PC-3 (cell line): Measurements from ENCODE around the gene RIMBP2. TPM values are rescaled to one million over a fixed set of nuclear protein-coding genes. Genes with fewer than 3 reads are reported as not detected.

Experiments used
- ATAC-seq: fragments of 200-7000 bp; cut with Tn5 transposase; 2 replicates; pipeline ENCODE4 v1.9.1; 2020; ENCODE audit warnings: mild to moderate bottlenecking, moderate library complexity
- Bru-seq: library from RNA; stranded (reverse); fragments of 400-500 nt; gene quantifications from one replicate; lab custom pipeline; 2021; lab: Mats Ljungman, UMichigan
- BruChase-seq, 2 experiments: library from RNA; stranded (reverse); fragments of 400-500 nt; gene quantifications; one replicate each; lab custom pipeline; 2021; lab: Mats Ljungman, UMichigan
- BruUV-seq: library from RNA; stranded (reverse); fragments of 400-500 nt; replicated peaks from 2 replicates; lab custom pipeline; 2021; lab: Mats Ljungman, UMichigan
- CTCF ChIA-PET: fragments of 300-600 bp; sonication (Branson Sonifier 250); formaldehyde crosslinking; loops from one replicate; lab custom pipeline; 2022; ENCODE audit warnings: antibody characterized with exemption; lab: Charles Lee
- POLR2A ChIA-PET: fragments of 300-600 bp; sonication (Branson Sonifier 250); formaldehyde crosslinking; loops from one replicate; lab custom pipeline; 2022; ENCODE audit warnings: antibody characterized with exemption; ENCODE audit not compliant: unreplicated experiment; lab: Charles Lee
- DNase-seq: peaks from one replicate; pipeline ENCODE4 v3.0.0-alpha.2; 2015
- H2AFZ ChIP-seq: fragments of 300-600 bp; sonication (generic); 2 replicates; pipeline ENCODE4 v1.6.0; 2016; ENCODE audit warnings: antibody characterized with exemption, low read length
- H3F3A ChIP-seq: fragments of 300-600 bp; sonication (generic); one replicate; pipeline ENCODE4 v1.6.0; 2017; ENCODE audit warnings: antibody characterized with exemption, low read length, control low read depth, mild to moderate bottlenecking; ENCODE audit not compliant: unreplicated experiment
- H3K27ac ChIP-seq: fragments of 300-600 bp; sonication (generic); 2 replicates; pipeline ENCODE4 v1.5.1; 2016; ENCODE audit warnings: mild to moderate bottlenecking, low read length
- H3K27me3 ChIP-seq: fragments of 300-600 bp; sonication (generic); 2 replicates; pipeline ENCODE4 v1.6.1; 2016; ENCODE audit warnings: low read length, mixed read lengths
- H3K36me3 ChIP-seq: fragments of 300-600 bp; sonication (generic); 2 replicates; pipeline ENCODE4 v1.6.1; 2016; ENCODE audit warnings: low read depth, mixed run types, low read length, mixed read lengths
- H3K4me1 ChIP-seq: fragments of 300-600 bp; sonication (generic); 2 replicates; pipeline ENCODE4 v1.5.1; 2016; ENCODE audit warnings: low read length; ENCODE audit not compliant: insufficient read depth
- H3K4me2 ChIP-seq: fragments of 300-600 bp; sonication (generic); 2 replicates; pipeline ENCODE4 v1.6.0; 2016; ENCODE audit warnings: low read length
- H3K4me3 ChIP-seq: fragments of 300-600 bp; sonication (generic); 2 replicates; pipeline ENCODE4 v1.5.1; 2016; ENCODE audit warnings: mild to moderate bottlenecking, low read length, mixed read lengths
- H3K79me2 ChIP-seq: fragments of 300-600 bp; sonication (generic); 2 replicates; pipeline ENCODE4 v1.6.1; 2017; ENCODE audit warnings: low read length, mixed read lengths
- H3K9ac ChIP-seq: fragments of 300-600 bp; sonication (generic); 2 replicates; pipeline ENCODE4 v1.6.0; 2016; ENCODE audit warnings: mild to moderate bottlenecking, low read length
- H3K9me2 ChIP-seq: fragments of 300-600 bp; sonication (generic); replicated peaks from 2 replicates; pipeline ENCODE4 v1.6.1; 2016; ENCODE audit warnings: mixed run types, low read length, mixed read lengths
- H3K9me3 ChIP-seq: fragments of 300-600 bp; sonication (generic); 2 replicates; pipeline ENCODE4 v1.6.1; 2016; ENCODE audit warnings: low read length, mixed read lengths
- H4K20me1 ChIP-seq: fragments of 300-600 bp; sonication (generic); 2 replicates; pipeline ENCODE4 v1.6.1; 2016; ENCODE audit warnings: low read length, mixed read lengths
- EZH2 ChIP-seq: fragments of 300-600 bp; sonication (generic); IDR thresholded peaks from one replicate; pipeline ENCODE4 v1.6.1; 2017; ENCODE audit warnings: antibody characterized with exemption, mild to moderate bottlenecking, low read length; ENCODE audit not compliant: unreplicated experiment
- EZH2phosphoT487 ChIP-seq: fragments of 300-600 bp; sonication (generic); IDR thresholded peaks from 2 replicates; pipeline ENCODE4 v1.6.1; 2018; ENCODE audit warnings: mild to moderate bottlenecking, antibody characterized with exemption, low read length, borderline replicate concordance
- intact Hi-C: fragments of 100-400 bp; cut with micrococcal nuclease; formaldehyde crosslinking; loops from 2 replicates; pipeline ENCODE4 v1.9.0; 2023
- long read RNA-seq: library from polyadenylated mRNA; unstranded; transcript quantifications from one replicate; pipeline ENCODE4 v2.0.0, GENCODE V29; 2021; ENCODE audit not compliant: unreplicated experiment
- total RNA-seq: library from RNA; depleted of rRNA; stranded (reverse); fragments of >200 nt; gene quantifications from 2 replicates; pipeline ENCODE4 v1.2.3, GENCODE V29; 2014; rRNA removed
- TF ChIP-seq, protein P1 (sequence below): fragments of 300-600 bp; sonication (generic); conservative IDR thresholded peaks from 2 replicates; pipeline ENCODE4 v1.5.1; 2017; ENCODE audit warnings: antibody characterized with exemption, low read depth, mild to moderate bottlenecking, low read length

Gene RIMBP2, protein sequence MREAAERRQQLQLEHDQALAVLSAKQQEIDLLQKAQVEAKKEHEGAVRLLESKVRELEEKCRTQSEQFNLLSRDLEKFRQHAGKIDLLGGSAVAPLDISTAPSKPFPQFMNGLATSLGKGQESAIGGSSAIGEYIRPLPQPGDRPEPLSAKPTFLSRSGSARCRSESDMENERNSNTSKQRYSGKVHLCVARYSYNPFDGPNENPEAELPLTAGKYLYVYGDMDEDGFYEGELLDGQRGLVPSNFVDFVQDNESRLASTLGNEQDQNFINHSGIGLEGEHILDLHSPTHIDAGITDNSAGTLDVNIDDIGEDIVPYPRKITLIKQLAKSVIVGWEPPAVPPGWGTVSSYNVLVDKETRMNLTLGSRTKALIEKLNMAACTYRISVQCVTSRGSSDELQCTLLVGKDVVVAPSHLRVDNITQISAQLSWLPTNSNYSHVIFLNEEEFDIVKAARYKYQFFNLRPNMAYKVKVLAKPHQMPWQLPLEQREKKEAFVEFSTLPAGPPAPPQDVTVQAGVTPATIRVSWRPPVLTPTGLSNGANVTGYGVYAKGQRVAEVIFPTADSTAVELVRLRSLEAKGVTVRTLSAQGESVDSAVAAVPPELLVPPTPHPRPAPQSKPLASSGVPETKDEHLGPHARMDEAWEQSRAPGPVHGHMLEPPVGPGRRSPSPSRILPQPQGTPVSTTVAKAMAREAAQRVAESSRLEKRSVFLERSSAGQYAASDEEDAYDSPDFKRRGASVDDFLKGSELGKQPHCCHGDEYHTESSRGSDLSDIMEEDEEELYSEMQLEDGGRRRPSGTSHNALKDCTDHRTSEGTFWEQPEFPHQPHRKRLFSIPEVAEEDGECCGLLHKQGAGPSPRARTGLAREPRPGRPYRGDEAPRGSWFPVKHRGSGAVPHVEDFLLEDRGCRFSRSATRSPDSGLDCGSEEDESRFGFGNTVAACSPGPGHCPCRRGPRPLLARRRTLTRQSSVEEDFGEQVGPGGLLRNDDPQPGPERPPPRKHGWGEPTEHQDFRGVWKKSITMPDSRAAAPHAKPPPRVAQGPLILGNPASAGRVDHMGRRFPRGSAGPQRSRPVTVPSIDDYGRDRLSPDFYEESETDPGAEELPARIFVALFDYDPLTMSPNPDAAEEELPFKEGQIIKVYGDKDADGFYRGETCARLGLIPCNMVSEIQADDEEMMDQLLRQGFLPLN (N-terminal part only)
- not detected in 2 replicates for total RNA-seq
- percentile 0 among the genes with signal in this experiment for Bru-seq, nascent RNA
- BruChase-seq, experiment 1, labeled RNA remaining after a 6-hour chase, result percentile 0 among the genes with signal in this experiment
- BruChase-seq, experiment 2, labeled RNA remaining after a 2-hour chase, result percentile 0 among the genes with signal in this experiment
- long read RNA-seq, result 0 reads

GRCh38 chr12:130715998-130716968 lies at the start of gene RIMBP2:
Gene RIMBP2, minus strand, starts transcription at chr12:130716299. Its CDS starts 237,286 bp downstream, at chr12:130479013.
- POLR2A ChIA-PET, result no interaction called here
- Histone ChIP-seq H3K9ac (no peak within 1 kb of the TSS), H3K27ac (no peak within 1 kb of the TSS), H3K9me3 (no peaks in the 10 kb centered on the region), H3K79me2 (no peaks in the 10 kb centered on the region), H2AFZ (no peak within 1 kb of the TSS), H4K20me1 (no peaks in the 10 kb centered on the region), H3K4me2 (no peak within 1 kb of the TSS), H3K4me3 (no peak within 1 kb of the TSS), H3K9me2 (no peaks in the 10 kb centered on the region), H3K36me3 (no peaks in the 10 kb centered on the region), H3F3A (no peaks in the 10 kb centered on the region), H3K27me3 (0 out of 2 replicates have a peak, but pooled peaks cover 6% of the 10 kb centered on the region), H3K4me1 (no peaks in the 10 kb centered on the region)
- BruUV-seq, result no TSS peak
- ATAC-seq (no peak), DNase-seq (no peak)
- intact Hi-C loops, result no loop called here
- no peak for TF ChIP-seq EZH2
- TF ChIP-seq, protein P1, sequence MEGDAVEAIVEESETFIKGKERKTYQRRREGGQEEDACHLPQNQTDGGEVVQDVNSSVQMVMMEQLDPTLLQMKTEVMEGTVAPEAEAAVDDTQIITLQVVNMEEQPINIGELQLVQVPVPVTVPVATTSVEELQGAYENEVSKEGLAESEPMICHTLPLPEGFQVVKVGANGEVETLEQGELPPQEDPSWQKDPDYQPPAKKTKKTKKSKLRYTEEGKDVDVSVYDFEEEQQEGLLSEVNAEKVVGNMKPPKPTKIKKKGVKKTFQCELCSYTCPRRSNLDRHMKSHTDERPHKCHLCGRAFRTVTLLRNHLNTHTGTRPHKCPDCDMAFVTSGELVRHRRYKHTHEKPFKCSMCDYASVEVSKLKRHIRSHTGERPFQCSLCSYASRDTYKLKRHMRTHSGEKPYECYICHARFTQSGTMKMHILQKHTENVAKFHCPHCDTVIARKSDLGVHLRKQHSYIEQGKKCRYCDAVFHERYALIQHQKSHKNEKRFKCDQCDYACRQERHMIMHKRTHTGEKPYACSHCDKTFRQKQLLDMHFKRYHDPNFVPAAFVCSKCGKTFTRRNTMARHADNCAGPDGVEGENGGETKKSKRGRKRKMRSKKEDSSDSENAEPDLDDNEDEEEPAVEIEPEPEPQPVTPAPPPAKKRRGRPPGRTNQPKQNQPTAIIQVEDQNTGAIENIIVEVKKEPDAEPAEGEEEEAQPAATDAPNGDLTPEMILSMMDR, result no peak
- TF ChIP-seq EZH2phosphoT487, result no peak
- CTCF ChIA-PET, result no interaction called here

GRCh38 chr12:130765186-130765659 lies 49.1 kb upstream of the RIMBP2 start:
- intact Hi-C loops, result no loop called here
- no peaks in the 10 kb centered on the region for H3K36me3 ChIP-seq

More at GRCh38 chr12:130765186-130765659, 49.1 kb upstream of the RIMBP2 start:
- no peaks in the 10 kb centered on the region for H3K9me2 ChIP-seq
- no TSS peak for BruUV-seq
- H3K79me2 ChIP-seq, result no peaks in the 10 kb centered on the region
- TF ChIP-seq, protein P1, result no peak
- TF ChIP-seq EZH2 (no peak), EZH2phosphoT487 (no peak)
- peaks cover 11% of the 10 kb centered on the region; the same call in 1 of the 2 replicates for H3K9me3 ChIP-seq
- H3K4me3 ChIP-seq, result no peak overlapping the region
- H3F3A ChIP-seq, result peaks cover 6% of the 10 kb centered on the region
- H3K9ac ChIP-seq, result no peak overlapping the region
- no peak overlapping the region for H3K4me2 ChIP-seq
- ChIA-PET CTCF (no interaction called here), POLR2A (no interaction called here)
- no peaks in the 10 kb centered on the region for H4K20me1 ChIP-seq
- H3K27ac ChIP-seq, result no peak overlapping the region
- peaks cover 34% of the 10 kb centered on the region for H3K27me3 ChIP-seq
- no peak overlapping the region for H2AFZ ChIP-seq
- DNase-seq (peak; percentile 34), ATAC-seq (no peak)
- H3K4me1 ChIP-seq, result peaks cover 8% of the 10 kb centered on the region; the same call in 1 of the 2 replicates
